Ectodermal cell (in vitro differentiated cells): ENCODE results near the gene RIN3.
"Not testable (repeated sequence)": the region's sequence is repeated elsewhere in the genome, so short reads cannot be mapped to it uniquely, and the experiment has no call there.

Source experiments
- H3K27ac ChIP-seq: 2 replicates; pipeline ENCODE4 v1.7.0; 2013; ENCODE audit warnings: mild to moderate bottlenecking, low read depth, low read length; ENCODE audit not compliant: insufficient read depth, poor library complexity, severe bottlenecking
- H3K27me3 ChIP-seq: 2 replicates; pipeline ENCODE4 v1.7.0; 2013; ENCODE audit warnings: mild to moderate bottlenecking, low read length; ENCODE audit not compliant: insufficient read depth, control insufficient read depth, poor library complexity, severe bottlenecking
- H3K36me3 ChIP-seq: one replicate; pipeline ENCODE4 v1.7.0; 2013; ENCODE audit warnings: low read length; ENCODE audit not compliant: control insufficient read depth, insufficient read depth
- H3K4me1 ChIP-seq: one replicate; pipeline ENCODE4 v1.7.0; 2013; ENCODE audit warnings: low read length; ENCODE audit not compliant: control insufficient read depth, insufficient read depth
- H3K4me3 ChIP-seq: 2 replicates; pipeline ENCODE4 v1.7.0; 2013; ENCODE audit warnings: low read depth, low read length, control low read depth; ENCODE audit not compliant: insufficient read depth
- H3K9me3 ChIP-seq: 2 replicates; pipeline ENCODE4 v1.7.0; 2013; ENCODE audit warnings: mild to moderate bottlenecking, low read length, moderate library complexity; ENCODE audit not compliant: control insufficient read depth
- WGBS, 2 experiments: methylation state at CpG; one replicate each; pipeline ENCODE4 v1.1.7; 2013; ENCODE audit warnings: missing lambda C conversion rate in 2 of 2; 5-methylcytosine and 5-hydroxymethylcytosine counted together

The RIN3 gene

GRCh38 chr14:92637864-92638263, 124.3 kb downstream of the RIN3 start:
- 91 to 93% methylated on average over 5 of the region's 5 CpGs for whole genome bisulfite sequencing, 2 experiments
- Histone ChIP-seq H3K27me3 (no peaks in the 10 kb centered on the region), H3K4me3 (no peak overlapping the region), H3K36me3 (no peaks in the 10 kb centered on the region), H3K9me3 (no peaks in the 10 kb centered on the region), H3K27ac (no peak overlapping the region), H3K4me1 (peaks cover 13% of the 10 kb centered on the region)

- Histone ChIP-seq H3K27me3 (no peaks in the 10 kb centered on the region), H3K9me3 (no peaks in the 10 kb centered on the region), H3K36me3 (no peaks in the 10 kb centered on the region), H3K4me3 (no peak overlapping the region), H3K27ac (no peak overlapping the region), H3K4me1 (peaks cover 13% of the 10 kb centered on the region)
- WGBS, 2 experiments, result 90 to 91% methylated on average over 9 of the region's 9 CpGs
Measured at GRCh38 chr14:92638266-92638665, 124.7 kb downstream of the RIN3 start.

- 88 to 93% methylated on average over 7 of the region's 7 CpGs for WGBS, 2 experiments
- Histone ChIP-seq H3K4me3 (no peak overlapping the region), H3K9me3 (no peaks in the 10 kb centered on the region), H3K4me1 (peaks cover 13% of the 10 kb centered on the region), H3K27ac (no peak overlapping the region), H3K27me3 (no peaks in the 10 kb centered on the region), H3K36me3 (no peaks in the 10 kb centered on the region)
Measured at GRCh38 chr14:92638904-92639303, 125.3 kb downstream of the RIN3 start.

- not testable (repeated sequence) for H3K9me3 ChIP-seq, H3K36me3 ChIP-seq, H3K27me3 ChIP-seq, H3K27ac ChIP-seq, H3K4me3 ChIP-seq
- WGBS, 2 experiments, result 94 to 96% methylated on average over 23 of the region's 23 CpGs
- peaks cover 13% of the 10 kb centered on the region for H3K4me1 ChIP-seq
Measured at GRCh38 chr14:92639472-92640117, 126.0 kb downstream of the RIN3 start.

GRCh38 chr14:92641306-92641705, 127.7 kb downstream of the RIN3 start:
- Histone ChIP-seq H3K36me3 (no peaks in the 10 kb centered on the region), H3K27me3 (no peaks in the 10 kb centered on the region), H3K9me3 (no peaks in the 10 kb centered on the region), H3K4me1 (peaks cover 8% of the 10 kb centered on the region), H3K4me3 (no peak overlapping the region), H3K27ac (no peak overlapping the region)
- WGBS, 2 experiments, result 91 to 92% methylated on average over 10 of the region's 10 CpGs

- Histone ChIP-seq H3K4me3 (no peak overlapping the region), H3K36me3 (no peaks in the 10 kb centered on the region), H3K4me1 (no peaks in the 10 kb centered on the region), H3K27me3 (no peaks in the 10 kb centered on the region), H3K27ac (no peak overlapping the region), H3K9me3 (no peaks in the 10 kb centered on the region)
- 78 to 81% methylated on average over 7 to 9 of the region's 9 CpGs for WGBS, 2 experiments
Measured at GRCh38 chr14:92644171-92644969, 130.8 kb downstream of the RIN3 start.

GRCh38 chr14:92644970-92645515, 131.5 kb downstream of the RIN3 start:
- Histone ChIP-seq H3K27ac (no peak overlapping the region), H3K27me3 (no peaks in the 10 kb centered on the region), H3K4me1 (no peaks in the 10 kb centered on the region), H3K4me3 (no peak overlapping the region), H3K9me3 (no peaks in the 10 kb centered on the region), H3K36me3 (no peaks in the 10 kb centered on the region)
- whole genome bisulfite sequencing, 2 experiments, result 92 to 94% methylated on average over 9 of the region's 9 CpGs

GRCh38 chr14:92645841-92646478, 132.4 kb downstream of the RIN3 start:
- Histone ChIP-seq H3K36me3 (no peaks in the 10 kb centered on the region), H3K4me1 (no peaks in the 10 kb centered on the region), H3K27me3 (no peaks in the 10 kb centered on the region), H3K9me3 (no peaks in the 10 kb centered on the region), H3K4me3 (no peak overlapping the region), H3K27ac (no peak overlapping the region)
- 94 to 96% methylated on average over 13 of the region's 13 CpGs for WGBS, 2 experiments

- WGBS, 2 experiments, result 96% methylated on average over 9 of the region's 9 CpGs
- Histone ChIP-seq H3K36me3 (no peaks in the 10 kb centered on the region), H3K4me3 (no peak overlapping the region), H3K4me1 (no peaks in the 10 kb centered on the region), H3K27ac (no peak overlapping the region), H3K27me3 (no peaks in the 10 kb centered on the region), H3K9me3 (no peaks in the 10 kb centered on the region)
Measured at GRCh38 chr14:92646952-92647796, 133.6 kb downstream of the RIN3 start.
